HG03460 (cell line): ENCODE measurements around the gene BBOX1.
"Not testable (repeated sequence)": the region's sequence is repeated elsewhere in the genome, so short reads cannot be mapped to it uniquely, and the experiment has no call there.

Source experiments
- ATAC-seq: cut with Tn5 transposase; IDR thresholded peaks from one replicate; pipeline ENCODE4 v1.9.1; 2021; ENCODE audit not compliant: unreplicated experiment

Gene BBOX1, protein sequence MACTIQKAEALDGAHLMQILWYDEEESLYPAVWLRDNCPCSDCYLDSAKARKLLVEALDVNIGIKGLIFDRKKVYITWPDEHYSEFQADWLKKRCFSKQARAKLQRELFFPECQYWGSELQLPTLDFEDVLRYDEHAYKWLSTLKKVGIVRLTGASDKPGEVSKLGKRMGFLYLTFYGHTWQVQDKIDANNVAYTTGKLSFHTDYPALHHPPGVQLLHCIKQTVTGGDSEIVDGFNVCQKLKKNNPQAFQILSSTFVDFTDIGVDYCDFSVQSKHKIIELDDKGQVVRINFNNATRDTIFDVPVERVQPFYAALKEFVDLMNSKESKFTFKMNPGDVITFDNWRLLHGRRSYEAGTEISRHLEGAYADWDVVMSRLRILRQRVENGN

DNA sequence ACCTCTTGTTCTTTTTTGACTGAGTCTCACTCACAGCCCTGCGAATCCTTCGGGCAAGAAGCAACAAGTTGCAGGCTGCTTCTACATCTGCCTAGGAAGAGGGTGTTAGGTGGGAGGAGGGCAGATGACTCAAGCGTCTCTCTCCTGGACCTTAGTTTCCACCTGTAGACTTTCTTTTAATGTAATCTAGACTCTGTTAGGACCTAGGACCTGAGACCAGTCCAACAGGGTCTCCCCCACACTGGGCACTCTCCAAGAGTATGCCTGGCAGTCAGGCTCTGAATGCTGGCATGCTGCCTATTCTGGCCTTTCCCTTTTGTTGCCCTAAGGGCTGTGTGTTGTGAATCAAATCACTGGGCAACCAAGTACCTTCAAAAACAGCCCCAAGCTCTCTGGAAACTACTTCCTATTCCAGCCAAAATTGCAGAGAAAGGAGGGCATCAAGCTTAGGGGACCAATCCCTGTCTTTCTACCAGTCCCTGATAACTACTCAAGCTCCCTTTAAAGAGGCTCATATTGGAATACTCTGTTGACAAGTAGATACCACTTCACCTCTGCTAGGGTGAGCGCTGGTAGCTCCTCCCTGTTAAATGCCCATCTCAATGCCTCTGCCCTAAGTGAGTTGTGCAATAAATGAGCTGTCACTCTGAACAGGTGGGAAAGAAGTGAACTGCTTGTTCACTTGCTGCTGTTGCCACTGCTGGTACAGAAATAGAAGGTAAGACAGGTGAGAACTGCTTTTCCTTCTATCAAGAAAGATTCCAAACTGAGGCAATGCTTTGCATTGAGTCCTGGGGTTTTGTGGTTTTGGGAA lies at the start of gene BBOX1:
BBOX1 (plus strand) TSS at position 514 of the 814 bp plus-strand sequence. CDS start 14,616 bp downstream, outside the sequence.
- no peak for ATAC-seq

DNA sequence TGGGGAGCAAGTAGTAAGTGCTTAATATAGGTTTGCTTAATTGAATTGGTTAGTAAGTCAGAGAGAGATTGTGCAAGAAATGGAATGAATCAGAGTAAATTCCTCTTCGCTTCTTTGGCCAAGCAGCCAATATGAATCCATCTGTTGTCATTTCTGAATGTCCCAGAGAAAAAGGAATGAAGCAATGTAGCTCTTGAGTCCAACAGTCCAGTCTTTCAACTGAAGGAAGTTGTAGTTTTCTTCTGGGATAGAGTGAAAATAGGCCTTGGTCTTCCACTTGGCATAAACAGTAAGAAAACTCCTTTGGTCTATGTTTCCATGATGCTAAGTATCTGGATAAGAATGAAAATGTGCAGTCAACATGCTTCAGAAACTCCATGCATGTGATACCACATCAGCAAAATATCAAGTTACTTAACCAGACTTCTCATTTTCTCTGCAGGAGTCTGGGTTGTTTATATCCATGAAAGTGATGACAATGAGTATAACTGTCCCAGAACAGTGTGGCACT lies 48.5 kb upstream of the BBOX1 start:
- ATAC-seq, result no peak

DNA sequence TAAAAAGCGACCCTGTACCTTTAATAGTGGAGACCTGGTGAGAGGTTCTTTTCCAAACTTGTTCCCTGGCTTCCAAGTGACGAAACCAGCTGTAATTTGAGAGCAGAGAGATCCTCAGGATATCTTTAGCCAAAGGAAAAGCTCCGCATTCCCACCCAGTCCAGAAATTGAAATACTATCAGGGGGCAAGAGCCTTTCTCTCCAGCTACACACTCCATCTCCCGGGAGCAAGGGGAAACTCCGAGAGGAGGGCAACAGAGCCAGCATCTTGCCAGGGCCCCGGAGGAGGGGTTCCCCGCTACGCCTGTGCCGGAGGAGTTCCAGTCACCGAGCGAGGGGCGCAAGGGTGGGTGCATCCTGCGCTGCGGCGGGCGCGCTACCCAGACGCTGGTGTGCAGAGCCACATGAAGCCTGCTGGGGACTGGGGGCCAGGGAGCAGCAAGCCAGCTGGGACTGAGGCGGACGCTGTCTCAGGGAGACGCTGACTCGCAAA lies 46.6 kb upstream of the BBOX1 start, which contains the start of gene FIBIN:
FIBIN (plus strand) TSS at position 148 of the 493 bp plus-strand sequence. CDS start 415 bp downstream, outside the sequence.
- no peak for ATAC-seq

DNA sequence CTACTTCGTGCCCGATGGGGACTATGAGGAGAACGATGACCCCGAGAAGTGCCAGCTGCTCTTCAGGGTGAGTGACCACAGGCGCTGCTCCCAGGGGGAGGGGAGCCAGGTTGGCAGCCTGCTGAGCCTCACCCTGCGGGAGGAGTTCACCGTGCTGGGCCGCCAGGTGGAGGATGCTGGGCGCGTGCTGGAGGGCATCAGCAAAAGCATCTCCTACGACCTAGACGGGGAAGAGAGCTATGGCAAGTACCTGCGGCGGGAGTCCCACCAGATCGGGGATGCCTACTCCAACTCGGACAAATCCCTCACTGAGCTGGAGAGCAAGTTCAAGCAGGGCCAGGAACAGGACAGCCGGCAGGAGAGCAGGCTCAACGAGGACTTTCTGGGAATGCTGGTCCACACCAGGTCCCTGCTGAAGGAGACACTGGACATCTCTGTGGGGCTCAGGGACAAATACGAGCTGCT lies 46.0 kb upstream of the BBOX1 start:
- no peak for ATAC-seq

DNA sequence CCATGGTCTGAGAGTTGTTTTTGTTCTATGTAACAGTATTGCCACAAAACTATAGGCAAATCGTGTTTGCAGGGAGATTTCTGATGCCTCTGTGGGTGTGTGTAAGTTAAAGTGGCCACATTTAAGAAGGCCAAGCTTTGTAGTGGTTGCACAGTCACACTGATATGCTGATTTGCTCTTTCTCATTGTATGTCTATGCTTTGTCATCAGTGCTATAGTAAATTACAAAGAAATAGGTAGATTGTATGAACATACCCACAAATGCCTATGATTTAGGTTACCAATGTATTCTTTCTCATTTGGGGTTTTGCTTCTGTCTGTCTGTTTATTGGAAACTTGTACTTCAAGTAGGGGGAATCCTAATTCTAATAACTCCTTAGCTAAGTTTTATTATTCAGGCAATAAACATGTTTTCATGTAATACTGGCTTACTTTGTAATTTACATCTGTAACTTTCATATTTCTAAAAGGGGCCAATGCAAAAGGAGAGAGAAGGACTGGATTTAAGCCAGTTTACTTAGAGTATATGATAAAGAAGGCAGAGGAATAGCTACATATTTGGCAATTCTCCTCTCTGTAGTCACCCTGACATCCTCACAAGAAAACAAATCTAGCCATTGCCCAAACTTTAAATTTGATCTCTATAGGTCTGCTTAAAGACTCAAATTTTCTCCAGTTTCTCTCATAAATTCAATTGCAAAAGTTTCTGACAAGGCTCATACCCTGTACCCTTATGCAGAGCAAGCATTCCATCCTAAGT lies 44.7 kb upstream of the BBOX1 start:
- no peak for ATAC-seq

DNA sequence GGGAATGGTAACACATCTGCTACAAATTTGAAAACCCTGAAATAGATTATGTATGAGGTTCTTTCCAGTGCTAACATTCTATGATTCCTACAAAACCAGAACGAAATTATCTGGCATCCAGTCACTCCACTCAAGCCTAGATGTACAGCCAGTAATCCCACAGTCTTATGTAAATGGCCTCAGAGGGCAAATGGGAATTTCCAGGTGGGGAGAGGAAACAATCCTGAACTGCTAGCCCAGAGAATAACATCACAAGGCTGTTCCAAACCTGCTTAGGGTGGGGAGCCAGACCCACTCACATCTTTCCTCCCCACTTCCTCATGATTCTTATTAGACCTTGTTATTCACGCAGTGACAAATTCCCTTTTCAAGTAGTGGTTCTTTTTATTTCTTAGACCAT lies 43.2 kb upstream of the BBOX1 start:
- ATAC-seq, result no peak

DNA sequence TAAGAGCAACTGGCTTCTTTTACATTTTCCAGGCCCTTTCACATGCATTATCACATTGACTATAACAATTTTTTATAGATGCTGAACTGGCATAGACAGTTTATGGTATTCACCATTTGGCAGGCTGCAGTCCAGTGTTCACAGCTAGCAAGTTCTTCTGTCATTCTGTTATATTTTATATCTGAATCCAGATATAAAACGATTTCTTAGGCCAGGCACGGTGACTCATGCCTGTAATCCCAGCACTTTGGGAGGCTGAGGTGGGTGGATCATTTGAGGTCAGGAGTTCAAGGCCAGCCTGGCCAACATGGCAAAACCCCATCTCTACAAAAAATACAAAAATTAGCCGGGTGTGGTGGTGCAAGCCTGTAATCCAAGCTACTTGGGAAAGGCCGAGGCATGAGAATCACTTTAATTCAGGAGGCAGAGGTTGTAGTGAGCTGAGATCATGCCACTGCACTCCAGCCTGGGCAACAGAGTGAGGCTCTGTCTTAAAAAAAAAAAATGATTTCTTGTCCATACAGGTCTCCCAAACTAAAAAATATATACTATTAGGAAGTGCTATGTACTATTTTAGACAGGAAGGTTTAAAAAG lies 39.4 kb upstream of the BBOX1 start:
- not testable (repeated sequence) for ATAC-seq

DNA sequence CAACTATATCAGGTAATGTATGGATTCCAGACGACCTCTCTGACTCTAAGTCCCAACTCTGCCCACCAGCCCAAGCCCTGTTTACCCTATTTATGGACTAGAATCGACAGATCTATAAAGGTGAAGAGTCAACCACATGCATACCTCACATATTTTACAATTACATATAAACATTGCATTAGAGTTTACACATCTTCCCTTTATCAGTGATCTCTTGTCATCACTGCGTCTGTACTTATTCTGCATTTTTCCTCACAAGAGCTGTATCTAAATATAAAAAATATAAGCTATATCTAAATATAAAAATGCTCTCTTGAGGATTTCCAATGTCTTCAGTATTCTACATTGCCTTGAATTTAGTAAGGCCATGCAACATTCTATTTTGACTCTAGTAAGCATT lies 38.2 kb upstream of the BBOX1 start:
- no peak for ATAC-seq

DNA sequence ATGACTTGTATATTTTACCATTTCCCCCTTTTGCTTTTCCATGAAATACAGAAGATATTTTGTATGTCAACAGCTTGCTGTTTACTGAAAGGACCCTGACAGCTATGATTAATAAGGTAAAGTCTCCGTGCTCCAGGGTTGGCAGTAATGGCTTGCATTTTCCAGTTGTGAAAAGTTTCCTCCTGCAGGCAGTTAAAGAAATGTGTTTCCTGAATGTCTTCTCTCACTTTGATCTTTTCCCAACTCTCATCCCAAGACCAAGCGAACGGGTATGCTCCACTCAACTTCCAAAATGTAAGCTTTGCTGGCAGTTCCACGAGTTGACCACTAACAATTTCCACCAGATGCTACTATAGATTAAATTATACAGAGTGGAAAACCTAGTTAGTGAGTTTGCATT lies 37.8 kb upstream of the BBOX1 start:
- ATAC-seq, result no peak

DNA sequence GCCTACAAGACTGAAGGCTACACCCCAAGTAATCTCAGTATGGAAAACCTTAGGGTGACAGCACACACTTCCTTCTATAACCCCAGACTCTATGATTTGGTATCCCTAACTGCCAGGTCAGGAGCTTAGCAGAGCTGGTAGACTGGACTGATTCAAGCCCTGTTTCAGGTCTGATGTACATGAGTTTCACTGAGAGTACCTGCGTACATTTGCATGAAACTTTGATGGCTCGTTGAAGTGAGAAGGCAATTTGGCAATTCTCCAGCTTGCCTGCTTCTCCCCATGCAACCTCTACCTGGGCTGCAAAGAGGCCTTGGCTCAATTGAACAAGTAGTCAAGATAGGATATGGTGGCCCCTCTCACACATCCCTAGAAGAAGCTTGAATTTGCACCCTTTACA lies 36.5 kb upstream of the BBOX1 start:
- ATAC-seq, result no peak

DNA sequence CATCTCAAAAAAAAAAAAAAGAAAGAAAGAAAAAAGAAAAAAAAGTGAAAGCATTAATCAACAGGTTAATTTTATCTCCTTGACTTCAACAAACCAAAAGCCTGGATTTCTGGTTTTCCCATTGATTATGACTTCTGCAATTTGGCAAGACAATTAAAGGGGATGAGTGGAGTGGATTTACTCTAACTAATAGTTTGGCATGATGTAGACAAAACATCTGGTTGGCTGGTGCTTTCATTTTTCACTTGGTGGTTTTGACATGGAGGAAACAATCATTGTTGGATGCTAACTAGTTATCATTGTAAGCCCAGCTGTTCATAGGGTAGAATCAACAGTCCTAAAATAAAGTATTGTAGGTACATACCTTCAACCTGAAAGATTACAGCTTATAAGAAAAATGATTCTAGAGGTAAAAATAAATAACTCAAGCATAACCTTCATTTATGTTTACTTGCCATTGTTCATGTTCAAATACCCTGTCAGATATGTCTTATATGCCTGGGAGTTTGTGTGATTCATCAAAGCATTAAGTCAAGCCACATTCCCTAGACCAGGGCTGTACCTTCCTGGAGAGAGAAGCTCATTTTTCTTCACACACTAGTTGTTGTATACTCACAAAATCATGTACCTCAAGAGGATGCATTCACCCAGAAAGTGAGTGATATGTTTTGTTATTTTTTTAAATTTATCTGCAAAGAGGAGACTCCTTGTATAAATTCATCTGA lies 31.6 kb upstream of the BBOX1 start:
- ATAC-seq, result no peak

DNA sequence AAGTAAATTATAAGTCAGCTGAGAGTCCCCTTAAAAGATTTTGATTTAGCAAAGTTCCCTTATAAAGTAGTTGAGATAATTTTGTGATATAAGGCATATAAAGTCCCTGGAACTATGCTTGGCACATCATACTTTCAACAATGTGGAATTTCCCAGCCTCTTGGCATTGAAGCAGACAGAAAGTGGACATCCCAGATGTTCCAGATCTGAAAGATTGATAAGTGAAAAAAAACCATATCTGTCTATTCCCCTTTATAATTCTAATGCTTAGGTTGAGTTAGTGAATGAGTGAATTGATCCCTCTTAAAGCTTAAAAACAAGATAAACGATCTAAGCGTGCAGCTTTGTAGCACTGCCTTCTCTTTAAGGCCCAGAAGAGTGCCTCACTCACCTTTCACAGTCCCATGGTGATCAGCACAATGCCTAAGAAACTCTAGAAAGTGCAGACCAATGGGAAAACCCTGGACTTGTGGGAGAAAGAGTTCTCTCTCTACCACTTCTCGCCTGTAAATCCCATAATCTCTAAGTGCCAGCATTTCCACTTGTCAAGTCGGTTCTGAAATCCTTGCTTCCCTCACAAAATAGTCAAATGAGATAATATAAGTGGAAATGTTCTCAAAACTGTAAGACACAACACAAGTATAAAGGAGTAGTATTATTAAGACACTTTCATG lies 28.9 kb upstream of the BBOX1 start:
- ATAC-seq, result no peak

DNA sequence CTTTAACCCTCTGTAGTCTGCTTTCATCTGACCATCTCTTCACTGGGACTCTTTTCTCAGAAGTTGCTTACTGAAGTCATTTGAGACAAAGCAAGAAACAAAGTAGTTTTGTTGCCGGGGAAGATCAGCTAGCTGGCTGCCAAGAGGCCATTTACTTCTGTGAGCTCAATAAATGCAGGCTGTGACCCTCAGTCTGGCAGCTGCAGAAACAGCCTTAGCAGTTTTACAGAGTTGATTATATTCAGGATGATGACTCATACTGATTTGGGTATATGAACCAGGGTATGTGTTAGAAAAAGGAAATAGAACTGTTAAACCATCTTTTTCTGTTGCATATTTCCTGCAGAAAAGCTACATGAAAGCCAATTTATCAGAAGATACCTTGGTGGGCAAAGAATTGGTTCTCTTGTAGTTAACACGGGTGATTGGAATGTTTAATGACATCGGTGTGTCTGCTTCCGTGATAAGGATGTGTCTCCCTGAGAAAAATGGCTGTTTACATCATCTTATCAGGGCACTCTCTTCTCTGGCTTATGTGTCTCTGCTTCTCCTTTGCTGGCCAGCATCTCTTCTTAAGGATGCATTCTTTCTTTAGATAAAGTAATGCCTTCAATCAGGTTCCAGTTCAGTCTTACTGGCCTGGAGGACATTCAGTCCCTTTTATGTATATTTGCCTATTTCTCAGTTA lies 28.2 kb upstream of the BBOX1 start:
- no peak for ATAC-seq

DNA sequence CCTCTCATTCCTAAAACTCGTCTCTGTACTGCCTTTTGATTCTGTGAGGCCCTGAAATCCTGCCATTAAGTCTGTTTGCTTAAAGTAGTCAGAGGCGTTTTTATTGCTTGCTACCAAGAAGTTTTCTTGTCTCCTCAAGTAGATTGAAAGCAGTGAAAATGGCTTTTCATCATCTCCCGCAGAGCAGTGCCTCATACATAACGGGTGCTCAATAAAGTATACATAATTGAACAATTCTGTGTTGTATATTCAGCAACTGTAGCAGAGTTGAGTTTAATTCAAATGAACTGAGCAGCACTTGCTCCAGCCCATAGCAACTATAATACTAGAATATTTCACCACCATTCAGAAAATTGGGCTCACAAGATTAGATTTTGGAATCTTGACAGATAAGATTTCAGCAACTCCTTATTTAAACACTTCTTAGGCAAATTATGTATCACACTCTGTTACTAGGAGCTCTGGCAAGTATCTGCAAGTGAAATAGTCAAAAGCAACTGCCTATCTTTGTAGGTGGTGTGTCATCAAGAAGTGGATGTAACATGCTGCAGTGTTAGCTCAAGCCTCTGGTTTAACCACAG lies 26.7 kb upstream of the BBOX1 start:
- ATAC-seq, result no peak

DNA sequence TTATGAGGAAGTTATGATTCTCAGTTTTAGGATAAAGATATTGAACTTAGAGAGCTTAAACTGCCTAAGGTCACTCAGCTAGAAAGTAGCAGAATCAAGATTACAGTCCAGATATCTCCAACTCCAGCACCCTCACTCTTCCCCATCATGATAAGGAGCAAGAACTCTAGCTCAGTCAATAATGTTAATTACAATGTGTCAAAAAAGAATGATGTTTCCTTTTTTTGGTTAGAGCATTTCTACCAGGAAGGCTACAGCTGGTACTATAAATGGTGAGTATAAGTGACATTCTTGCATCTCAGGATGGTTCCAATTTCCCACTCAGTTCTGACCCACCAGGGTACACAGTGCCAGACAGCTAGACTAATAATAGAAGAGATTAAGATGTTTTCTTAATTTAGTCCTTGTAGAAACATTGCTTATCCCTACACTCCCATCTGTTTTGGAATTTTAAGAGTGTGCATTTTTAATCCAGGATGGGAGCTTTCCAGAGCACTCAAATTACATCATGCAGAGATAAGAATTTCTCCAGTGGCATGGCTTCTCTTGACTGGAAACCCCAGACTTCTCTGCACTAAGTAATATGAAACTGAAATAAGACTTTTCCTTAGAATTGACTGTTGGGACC lies 21.6 kb upstream of the BBOX1 start:
- no peak for ATAC-seq

DNA sequence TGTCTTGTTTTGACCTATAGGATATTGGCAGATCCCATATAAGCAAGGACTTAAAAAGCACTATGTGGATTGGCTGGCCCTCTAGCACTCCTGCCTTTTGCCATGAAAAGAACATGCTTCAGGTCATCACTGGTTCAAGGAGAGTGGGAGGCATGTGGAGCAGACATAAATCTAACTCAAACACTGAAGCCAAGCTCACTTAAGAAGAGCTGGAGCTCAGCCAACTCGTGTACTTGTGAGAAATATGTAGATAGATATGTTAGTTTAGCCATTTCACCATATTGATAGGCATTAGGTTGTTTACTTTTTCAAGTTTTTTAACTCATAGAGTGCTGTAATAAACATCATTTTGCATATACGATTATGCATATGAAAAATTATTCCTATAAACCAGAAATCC lies 19.9 kb upstream of the BBOX1 start:
- no peak for ATAC-seq

DNA sequence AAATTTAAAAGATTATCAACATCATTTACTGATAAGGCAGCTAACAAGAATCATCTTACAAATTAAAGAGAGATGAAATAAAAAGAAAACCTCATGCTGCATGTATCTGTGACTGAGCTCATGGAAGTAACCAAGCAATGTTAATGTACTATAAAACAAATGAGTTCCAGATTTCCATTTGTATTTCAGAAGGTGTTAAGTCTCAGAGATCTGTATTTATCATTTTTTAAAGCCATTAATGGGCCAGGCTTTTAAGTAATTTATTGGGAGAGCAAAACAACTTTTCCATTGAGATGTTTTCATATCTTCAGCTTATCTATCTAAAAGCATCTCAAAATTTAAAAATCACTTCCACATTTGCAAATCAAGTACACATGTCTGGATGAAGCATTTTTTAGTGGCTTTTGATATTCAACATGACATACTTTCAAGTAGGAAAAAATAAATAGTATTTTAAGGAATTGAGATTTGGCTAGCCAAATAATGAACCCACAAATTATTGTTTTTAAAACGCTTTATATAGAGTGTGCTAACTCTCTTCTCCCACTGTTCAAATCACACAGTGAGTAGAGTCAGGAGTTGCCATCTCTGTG lies 17.9 kb upstream of the BBOX1 start:
- no peak for ATAC-seq
